HG03045 (cell line): Measurements from ENCODE around the gene WBP2NL.

ENCODE experiments used
- ATAC-seq: cut with Tn5 transposase; IDR thresholded peaks from one replicate; pipeline ENCODE4 v1.9.1; 2021; ENCODE audit warnings: mild to moderate bottlenecking, moderate library complexity; ENCODE audit not compliant: unreplicated experiment

Gene WBP2NL

DNA sequence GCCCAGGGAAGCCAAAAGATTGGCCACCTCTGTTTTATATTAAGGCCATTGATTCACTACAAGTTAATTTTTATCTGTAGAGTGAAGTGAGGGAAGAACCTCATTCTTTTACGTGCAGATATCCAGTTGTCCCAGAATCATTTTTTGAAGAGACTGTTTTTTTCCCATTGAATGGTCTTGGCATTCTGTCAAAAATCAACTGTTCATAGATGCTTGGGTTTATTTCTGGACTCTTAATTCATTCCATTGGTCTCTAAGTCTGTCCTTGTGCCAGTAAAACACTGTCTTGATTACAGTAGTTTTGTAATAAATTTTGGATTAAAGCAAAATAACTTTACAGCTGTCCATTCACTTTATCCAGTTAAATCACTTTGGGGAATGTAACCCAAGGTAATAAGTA is 26.8 kb downstream of the WBP2NL start:
- ATAC-seq, result no peak

DNA sequence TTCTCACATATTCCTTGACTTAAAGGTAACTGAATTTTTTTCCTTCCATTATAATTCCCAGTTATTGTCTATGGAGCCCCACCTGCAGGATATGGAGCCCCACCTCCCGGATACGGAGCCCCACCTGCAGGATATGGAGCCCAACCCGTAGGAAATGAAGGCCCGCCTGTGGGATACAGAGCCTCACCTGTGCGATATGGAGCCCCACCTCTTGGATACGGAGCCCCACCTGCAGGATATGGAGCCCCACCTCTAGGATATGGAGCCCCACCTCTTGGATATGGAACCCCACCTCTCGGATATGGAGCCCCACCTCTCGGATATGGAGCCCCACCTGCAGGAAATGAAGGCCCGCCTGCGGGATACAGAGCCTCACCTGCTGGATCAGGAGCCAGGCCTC is 28.1 kb downstream of the WBP2NL start:
- no peak for ATAC-seq

DNA sequence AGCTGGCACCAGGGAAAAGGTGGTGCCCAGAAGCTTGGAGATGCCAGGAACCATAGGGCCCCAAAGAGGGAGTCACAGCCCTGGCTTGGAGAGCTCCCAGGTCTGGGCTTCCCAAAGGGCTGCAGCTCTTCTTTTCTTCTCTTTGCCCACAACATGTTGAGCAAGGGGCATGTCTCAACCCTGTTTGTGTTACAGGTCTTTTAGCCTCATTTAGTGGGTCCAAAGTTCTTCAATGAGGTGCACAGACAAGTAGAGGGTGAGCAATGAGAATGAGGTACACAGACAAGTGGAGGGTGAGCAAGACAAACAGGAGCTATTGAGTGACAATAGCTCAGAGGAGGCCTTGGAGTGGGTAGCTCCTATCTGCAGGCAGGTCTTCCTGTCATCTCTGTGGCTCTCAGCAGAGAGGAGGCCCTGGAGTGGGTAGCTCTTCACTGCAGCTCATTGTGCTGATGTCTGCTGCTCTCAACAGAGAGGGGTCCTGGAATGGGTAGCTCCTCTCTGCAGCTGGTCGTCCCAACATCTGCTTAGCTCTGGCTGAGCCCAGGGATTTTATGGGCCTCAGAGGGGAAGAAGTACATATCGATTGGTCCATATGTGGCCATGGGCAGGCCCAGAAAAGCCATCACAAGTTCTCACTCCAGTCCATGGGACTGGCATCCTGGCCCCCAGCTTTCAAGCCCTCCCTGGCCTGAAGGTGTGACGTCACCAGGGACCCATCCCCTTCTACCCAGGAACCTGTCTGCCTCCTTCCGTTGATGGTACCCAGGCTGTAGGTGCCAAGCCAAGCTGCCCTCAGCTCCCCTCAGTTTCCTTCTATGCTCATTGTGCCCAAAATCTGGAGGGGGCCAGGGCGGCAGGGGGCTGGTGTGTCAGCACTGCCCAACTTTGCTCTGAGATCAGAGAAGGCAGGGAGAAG is 34.9 kb downstream of the WBP2NL start:
- no peak for ATAC-seq

DNA sequence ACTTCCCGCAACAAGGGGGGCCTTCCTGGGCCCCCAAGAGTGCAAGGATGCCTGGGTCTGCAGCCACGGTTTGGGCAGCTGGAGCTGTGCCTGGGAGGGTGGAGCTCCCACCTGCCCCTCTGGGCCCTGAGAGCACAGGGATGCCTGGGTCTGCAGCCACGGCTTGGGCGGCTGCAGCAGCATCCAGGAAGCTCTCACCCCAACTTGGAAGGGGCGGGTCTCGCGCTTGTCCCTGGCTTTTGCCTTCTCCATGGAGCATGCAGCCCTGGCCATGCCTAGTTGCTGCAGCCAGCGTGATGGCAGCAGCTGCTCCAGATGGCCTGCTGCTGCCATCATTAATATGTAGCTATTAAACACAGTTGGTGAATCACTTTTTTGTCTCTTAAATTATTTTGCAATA is 36.7 kb downstream of the WBP2NL start:
- ATAC-seq, result no peak

DNA sequence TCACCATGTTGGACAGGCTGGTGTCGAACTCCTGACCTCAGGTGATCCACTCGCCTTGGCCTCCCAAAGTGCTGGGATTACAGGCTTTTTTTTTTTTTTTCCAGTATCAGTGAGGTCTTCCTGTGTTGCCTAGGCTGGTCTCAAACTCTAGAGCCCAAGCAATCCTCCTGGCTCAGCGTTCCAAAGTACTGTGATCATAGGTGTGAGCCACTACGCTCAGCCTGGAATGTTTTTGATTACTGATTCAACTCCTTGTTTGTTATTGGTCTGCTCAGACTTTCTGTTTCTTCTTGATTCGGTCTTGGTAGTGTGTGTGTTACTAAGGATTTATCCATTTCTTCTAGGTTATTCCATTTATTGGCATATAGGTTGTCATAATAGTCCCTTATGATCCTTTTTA is 40.7 kb downstream of the WBP2NL start:
- ATAC-seq, result no peak

DNA sequence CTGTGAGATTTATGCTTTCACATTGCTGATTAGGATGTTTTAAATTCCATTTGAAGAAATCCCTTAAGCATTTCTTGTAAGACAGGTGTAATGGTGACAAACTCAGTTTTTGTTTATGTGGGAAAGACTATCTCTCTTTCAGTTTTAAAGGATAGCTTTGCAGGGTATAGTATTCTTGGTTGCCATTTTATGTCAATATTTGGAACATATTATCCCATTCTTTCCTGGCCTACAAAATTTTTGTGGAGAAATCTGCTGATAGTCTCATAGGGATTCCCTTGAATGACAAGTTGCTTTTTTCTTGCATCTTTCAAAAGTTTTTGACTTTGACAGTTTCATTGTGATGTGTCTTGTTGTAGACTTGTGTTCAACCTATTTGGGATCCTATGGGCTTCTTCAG is 43.2 kb downstream of the WBP2NL start:
- ATAC-seq, result no peak

DNA sequence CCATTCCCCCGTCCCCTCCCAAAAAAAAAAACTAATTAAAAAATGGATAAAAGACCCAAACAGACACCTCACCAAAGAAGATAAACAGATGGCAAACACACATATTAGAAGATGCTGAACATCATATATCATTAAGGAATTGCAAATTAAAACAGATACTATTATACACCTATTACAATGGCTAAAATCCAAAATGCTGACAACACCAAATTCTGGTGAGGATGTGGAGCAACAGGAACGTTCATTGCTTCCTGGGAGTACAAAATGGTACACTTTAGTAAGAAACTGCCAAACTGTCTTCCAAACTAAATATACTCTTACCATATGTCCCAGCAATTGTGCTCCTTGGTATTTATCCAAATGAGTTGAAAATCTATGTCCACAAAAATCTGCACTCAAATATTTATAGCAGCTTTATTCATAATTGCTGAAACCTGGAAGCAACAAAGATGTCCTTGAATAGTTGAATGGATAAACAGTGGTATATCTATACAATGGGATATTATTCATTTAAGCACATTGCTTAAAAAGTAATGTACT is 52.1 kb downstream of the WBP2NL start:
- no peak for ATAC-seq

DNA sequence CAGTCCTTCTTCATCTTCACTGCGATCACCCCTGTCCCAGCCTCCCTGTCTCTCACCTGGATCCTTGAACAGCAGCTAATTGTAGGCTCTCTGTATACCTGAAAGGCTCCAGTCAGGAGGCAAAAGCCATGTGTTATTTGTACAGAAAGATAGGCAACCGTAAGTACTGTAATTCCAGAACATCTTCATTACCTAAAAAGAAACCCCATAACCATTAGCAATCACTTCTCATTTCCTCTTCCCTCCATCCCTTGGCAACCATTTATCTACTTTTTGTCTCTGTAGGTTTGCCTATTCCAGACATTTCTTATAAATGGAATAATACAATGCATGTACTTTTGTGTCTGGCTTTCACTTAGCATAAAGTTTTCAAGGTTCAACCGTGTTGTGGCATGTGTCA is 54.2 kb downstream of the WBP2NL start:
- no peak for ATAC-seq

DNA sequence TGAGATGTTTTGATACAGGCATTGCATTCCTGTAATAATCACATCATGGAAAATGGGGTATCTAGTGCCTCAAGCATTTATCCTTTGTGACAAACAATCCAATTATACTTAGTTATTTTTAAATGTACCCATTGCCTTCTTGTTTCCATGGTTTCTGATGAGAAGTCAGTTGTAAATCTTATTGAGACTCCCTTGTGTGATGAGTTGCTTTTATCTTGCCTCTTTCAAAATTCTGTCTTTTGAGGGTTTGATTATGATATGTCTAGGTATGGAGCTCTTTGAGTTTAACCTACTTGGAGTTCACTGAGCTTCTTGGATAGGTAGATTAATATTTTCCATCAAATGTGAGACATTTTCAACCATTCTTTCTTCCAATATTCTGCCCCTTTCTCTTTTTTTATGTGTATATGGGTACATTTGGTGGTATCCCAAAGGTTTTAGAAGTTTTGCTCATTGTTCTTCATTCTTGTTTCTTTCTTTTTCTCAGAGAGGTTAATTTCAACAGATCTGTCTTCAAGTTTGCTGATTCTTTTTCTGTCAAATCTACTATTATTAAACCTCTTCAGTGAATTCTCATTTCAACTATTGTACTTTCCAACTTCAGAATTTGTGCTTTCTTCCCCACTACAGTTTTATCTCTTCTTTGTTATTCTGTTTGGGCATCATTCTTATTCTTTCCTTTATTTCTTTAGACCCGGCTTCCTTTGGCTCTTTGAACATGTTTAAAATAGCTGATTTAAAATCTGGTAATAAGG is 58.3 kb downstream of the WBP2NL start:
- ATAC-seq, result no peak

DNA sequence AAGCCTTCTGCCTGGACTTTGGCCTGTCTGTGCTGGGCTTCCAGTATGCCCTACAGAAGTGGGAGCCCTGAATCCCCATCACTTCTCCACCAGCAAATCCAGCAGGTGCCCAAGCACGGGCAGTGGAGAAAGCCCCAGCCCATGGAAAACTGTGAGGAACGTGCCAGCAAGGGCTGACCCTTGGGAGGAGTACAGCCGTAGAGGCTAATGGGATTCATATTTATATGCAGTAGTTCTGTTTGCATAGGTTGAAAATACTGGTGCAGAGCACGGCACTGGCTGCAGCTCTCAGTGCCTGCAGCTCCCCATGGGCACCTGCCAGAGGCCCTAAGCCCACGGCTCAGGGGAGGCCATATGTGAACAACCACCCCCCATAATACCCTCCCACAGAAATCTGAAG is 61.9 kb downstream of the WBP2NL start:
- no peak for ATAC-seq

DNA sequence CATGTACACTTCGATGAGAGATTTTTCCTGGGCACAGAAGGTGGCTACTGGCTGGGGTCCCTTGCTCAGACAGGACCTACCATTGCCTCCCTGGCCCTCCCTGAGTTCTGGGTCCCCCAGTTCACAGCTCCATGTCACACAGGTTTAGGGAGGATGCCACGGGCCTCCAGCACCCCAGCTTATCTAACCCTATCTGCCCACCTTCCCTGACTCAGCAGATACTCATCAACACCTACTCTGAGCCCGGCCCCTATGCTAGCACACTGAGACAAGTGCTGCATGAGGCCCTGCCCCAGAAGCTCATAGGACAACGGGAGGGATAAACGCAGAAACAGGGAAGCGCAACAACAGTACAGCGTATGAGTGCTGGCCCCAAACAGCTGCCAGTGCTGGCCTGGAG is 62.5 kb downstream of the WBP2NL start:
- no peak for ATAC-seq

DNA sequence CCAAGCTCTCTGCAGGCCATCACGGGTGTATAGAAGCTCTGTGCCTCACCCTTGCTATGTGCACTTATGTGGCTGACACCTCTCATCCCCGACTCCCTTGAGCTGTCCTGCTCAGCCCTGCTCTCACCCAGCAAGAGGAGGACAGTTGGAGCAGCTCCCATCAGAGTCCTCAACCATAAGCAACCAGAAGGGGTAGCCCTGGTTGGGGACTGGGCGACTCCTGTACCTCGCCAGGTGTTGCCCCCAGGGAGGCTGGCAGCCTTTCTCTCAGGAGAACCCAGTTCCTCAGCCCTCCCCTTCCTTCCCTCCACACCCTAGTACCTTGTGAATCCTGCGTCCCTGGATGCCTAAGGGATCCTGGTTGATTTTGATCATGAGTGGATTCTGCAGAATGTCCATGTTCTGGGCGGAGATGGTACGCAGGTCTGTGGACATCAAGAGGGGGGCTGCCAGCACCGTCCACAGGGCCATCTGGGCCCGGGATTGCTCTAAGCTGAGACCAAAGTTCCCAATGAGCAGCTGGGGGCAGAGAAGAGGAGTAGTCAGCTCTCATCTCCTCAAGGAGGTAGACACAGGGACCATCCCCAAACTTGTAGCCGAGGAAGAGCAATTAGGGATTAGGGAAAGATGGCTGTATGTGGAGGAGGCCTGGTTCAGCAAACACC is 64.0 kb downstream of the WBP2NL start:
- ATAC-seq, result no peak

DNA sequence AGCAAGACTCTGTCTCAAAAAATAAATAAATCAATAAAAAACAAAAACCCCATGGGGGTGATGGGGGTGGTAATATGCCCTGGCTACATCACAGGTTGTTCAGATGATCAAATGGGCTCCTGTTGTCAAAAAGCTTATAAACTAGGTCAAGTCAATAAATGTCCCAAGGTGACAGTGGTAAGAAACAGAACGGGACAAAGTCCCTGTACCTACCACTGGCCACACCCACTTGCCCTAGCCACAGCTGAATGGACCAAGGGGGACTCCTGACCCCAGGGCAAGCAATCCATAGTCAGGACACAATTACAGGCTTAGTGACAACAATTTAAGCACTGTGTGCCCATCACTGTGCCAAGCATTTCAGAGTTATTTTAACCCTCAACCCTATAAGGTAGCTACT is 66.0 kb downstream of the WBP2NL start:
- no peak for ATAC-seq

DNA sequence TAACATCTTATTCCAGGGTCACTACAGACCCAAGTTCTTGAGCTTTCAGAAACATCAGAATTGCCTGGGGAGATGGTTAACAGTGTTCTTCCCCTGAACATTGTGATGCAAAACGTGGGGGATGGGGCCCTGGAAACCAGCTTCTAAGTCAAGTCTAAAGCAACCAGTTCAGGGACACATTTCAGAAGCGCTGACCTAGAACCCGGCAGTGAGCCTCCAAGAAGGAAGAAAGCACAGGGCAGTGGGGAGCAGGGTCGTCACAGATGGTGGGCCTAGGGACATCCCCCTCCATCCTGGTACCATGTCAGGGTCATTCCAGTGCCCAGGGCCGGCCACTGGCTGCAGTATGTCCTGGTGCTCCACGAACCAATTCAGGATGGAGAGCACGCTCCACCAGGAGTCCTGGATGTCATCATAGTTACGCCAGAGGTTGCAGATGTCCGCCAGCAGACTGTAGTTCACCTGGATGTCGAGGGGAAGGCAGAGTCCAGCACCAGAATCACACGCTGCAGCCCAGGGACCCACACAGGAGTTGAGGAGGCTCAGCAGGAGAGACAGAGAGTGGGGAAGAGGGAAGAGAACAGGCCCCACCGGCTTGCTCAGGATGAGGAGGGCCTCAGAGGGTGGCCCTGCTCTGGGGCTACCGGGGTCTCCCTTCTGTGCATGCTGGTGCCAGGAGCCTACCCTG is 67.0 kb downstream of the WBP2NL start:
- ATAC-seq, result no peak

DNA sequence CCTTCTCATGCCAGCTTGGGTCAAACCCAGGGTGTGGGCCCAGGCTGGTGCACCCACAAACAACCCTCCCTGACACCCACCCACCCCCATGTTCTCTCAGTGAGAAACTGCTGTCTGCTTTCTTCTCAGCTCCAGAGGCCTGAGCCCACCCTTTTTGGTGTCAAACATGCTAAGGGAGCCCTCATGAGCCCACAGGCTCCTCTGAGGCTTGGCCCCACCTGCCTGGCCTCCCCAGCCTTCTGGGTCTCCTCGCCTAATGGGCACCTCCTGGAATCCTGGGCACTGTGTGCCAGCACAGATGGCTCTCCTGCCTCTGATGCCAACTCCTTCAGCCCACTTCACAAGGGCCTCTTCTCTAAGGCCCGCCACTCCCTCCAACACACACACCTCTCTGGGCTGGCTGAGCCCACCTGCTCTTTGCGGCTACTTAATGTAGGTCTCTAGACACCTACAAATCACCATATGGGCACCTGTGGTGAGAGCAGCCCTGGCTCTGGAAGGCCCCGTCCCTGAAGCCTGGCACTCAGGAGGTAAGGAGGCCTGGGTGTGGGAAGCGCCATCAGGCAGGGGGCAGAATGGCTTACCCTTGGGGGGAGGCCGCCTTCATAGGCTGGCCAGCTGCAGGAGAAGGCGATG is 67.7 kb downstream of the WBP2NL start:
- ATAC-seq, result no peak

DNA sequence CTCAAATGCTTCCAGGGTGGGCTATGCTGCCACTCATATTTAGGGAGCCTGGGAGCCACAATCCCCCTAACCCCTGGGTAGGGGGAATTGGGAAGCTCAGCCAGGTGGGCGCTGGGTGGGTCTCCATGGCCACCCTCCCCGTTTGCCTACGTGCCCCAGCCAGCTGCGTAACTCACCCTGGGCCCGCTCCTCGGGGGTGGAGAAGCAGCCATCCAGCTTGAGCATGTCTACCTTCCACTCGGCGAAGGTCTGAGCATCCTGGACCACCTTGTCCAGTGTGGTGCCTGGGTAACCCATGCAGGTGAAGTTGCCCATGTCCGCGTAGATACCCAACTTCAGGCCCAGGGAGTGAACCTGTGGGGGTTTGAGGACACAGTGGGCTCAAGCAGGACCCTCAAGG is 68.3 kb downstream of the WBP2NL start:
- ATAC-seq, result no peak

DNA sequence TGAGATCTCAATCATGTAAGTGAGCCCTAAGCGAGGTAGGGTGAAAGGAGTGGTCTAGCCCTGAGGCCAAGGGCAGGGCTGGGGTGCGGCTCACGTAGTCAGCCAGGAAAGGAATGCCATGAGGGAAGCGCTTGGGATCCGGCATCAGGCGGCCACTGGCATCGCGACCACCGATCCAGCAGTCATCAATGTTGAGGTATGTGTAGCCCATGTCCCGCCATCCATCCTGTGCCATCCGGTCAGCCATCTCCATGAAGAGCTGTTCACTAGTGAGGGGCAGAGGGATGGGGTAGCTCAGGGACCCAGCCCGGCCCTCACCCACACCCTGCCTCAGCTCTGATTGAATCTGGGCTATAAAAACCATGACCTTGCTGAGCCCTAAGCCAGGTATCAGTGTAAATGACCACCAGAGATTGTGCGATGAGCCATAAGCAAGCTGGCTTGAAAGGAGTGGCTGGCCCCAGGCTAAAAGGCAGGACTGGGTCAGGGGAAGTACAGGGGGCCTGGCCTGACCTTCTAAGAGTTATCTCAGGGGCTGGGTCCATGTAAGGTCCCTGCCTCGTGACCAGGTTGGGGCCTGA is 69.2 kb downstream of the WBP2NL start:
- no peak for ATAC-seq

DNA sequence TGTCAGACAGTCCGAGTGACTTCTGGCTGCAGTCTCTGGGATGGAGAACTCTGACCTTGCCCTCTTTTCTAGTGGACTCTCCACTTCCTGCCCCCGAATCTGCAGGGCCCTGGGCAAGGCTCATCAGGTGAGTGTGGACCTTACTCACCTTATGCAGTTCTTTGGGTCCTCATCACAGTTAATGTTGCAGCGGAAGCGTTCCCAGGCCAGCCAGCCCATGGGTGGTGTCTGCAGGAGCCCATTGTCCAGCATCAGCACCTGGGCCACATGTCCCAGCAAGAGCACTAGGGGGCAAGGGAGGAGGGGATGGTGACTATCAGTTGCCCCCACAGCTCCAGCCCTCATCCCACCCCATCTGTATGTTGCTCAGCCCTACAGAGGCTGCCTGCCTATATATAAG is 69.7 kb downstream of the WBP2NL start:
- ATAC-seq, result no peak

DNA sequence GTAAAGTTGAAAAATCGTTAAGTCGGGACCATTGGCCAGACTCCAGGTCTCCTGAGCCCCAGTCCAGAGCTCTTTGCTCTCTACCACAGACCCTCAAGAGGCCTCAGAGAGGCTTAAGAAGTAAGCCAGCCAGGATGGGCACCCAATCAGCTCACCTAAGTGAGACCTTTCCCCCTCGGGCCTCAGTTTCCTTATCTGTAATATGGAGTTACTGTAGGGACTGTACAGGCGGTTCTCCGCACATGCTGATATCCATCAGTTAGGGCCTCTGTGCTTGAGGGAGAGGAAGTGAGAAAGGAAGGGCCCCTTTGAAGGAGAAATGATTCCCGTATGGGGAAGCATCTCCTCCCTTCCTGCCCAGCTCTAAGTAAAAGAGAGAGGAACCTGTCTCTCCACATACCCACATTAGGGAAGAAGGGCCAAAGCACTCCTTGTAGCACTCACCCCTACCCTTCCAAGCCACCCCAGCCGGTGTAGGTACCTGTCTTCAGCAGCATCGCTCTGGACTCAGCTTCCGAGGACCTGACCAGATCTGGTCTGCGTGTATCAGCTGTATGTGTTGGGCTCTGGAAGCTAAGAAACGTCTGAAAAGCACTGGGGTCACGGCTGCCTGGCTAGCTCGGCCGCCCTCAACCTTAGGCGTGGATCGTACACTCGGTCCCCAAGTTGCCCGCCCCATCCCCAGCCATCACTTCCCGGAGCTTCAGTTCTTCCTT is 71.4 kb downstream of the WBP2NL start:
- ATAC-seq, result peak; percentile 15
